Activated naive CD4-positive, alpha-beta T cell treated with anti-CD3 and anti-CD28 coated beads, Interleukin-2, amount 50 U/mL, for 72 hours (primary cell): Measurements from ENCODE around the gene CLCN5. TPM values are rescaled to one million over a fixed set of nuclear protein-coding genes. Genes with fewer than 3 reads are reported as not detected.

Experiments
- ATAC-seq, 2 donors: fragments of 150-1000 bp; cut with Tn5 transposase; 2 replicates each; pipeline ENCODE4 v1.10.0; 2021; ENCODE audit warnings: mild to moderate bottlenecking in 2 of 2, moderate library complexity in 2 of 2
- DNase-seq, 2 donors: peaks; one replicate each; pipeline ENCODE4 v3.0.0; 2021 to 2022; ENCODE audit warnings: low spot score in 2 of 2
- H3K27ac Mint-ChIP-seq, 2 donors: one replicate each; pipeline ENCODE4 v1.8.0; 2022; ENCODE audit warnings: mild to moderate bottlenecking in 2 of 2, mixed read lengths in 2 of 2
- H3K36me3 Mint-ChIP-seq, 2 donors: one replicate each; pipeline ENCODE4 v1.8.0; 2022; ENCODE audit warnings: mixed read lengths in 2 of 2
- H3K9me3 Mint-ChIP-seq, 2 donors: one replicate each; pipeline ENCODE4 v1.8.0; 2022; ENCODE audit warnings: mixed read lengths in 2 of 2
- total RNA-seq, 2 donors: library from RNA; stranded (reverse); gene quantifications; one replicate each; pipeline ENCODE4 v1.2.3, GENCODE V29; 2022

Gene CLCN5
- total RNA-seq, 2 donors from 2014 or later: 3.6 to 5.6 TPM

DNA sequence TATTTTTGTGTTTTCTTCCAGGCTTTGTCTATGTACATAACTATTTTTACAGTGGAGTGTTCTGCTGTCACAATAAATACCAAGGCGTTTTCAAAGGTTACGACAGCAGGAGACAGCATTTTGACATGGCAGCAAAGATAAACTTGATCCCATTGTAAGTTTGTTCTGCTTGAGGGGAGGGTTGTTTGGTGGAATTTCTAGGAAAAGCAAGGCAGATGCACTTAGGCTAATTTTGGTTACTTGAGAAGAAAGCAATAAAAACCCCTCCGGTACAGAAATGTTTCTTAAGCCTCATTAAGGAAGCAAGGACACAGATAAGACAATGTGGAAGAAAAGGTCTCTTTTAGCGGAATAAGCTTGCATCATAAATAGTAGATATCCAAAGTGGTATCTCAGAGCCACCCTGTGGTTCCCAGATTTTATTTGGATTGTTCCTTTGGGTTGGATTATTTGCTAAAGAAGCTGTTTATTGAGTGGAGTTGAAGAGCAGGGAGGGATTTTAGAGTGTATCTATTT, 54.3 kb downstream of the CLCN5 start:
- Mint-ChIP-seq H3K27ac (no peak overlapping the region), H3K9me3 (no peaks in the 10 kb centered on the region), H3K36me3 (peaks cover 0 to 5% of the 10 kb centered on the region in 2 donors)
- ATAC-seq: no peak
- no peak for DNase-seq

DNA sequence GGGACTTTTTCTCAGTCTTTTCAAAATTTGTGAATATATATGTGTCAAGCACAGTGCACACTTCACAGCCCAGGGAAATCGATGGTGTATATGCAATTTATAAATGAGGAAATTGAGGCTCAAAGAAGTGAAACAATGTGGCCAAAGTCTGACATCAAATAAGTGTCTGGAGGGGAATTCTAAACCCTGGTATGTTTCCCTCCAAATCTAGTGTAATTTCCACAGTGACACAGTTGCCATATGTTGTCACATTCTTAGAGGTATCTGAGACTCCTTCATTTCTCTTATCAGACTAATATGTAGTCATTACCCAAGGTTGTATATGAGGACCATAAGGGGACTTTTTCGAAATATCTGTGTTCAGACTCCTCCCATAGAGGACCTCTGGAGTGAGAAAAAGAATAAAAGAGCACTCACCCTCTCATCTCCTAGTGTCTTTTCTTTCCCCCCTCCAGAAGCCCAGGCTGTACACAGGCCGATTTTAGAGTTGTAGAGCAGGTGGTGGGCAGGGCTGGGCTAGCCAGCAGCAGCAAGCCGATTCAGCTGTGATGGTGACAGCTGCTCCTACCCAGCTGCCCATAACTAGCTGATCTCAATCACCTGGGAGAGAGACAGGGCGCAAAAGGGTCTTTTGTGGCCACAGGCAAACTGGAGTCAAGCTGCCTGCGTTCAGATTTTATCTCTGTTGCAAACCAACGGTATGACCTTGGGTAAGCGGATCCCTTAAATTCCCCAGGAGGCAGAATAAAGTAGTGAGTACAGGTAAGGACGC, 55.1 kb downstream of the CLCN5 start:
- ATAC-seq (no peak), DNase-seq (no peak)
- Mint-ChIP-seq H3K9me3 (no peaks in the 10 kb centered on the region), H3K36me3 (peaks cover 0 to 5% of the 10 kb centered on the region in 2 donors), H3K27ac (no peak overlapping the region)

DNA sequence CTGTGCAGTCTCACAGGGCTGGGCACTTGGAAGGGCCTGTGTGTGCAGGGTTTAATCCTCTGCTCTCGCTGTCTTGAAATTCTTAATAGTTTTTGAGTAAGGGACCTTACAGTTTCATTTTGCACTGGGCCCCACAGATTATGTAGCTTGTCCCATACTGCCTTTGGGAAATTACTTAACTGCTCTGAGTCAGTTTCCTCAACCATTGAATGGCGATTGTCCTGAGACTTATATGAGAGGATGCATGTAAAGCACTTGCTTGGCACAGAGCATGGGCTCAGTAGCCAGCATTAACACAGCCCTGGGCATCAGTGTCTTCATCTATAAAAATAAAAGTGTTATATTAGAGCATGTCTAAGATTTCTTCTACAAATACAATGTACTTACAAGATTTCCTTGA, 55.8 kb downstream of the CLCN5 start:
- DNase-seq (no peak), ATAC-seq (no peak)
- H3K27ac Mint-ChIP-seq: no peak overlapping the region
- H3K36me3 Mint-ChIP-seq: peaks cover 0 to 5% of the 10 kb centered on the region in 2 donors
- no peaks in the 10 kb centered on the region for H3K9me3 Mint-ChIP-seq

DNA sequence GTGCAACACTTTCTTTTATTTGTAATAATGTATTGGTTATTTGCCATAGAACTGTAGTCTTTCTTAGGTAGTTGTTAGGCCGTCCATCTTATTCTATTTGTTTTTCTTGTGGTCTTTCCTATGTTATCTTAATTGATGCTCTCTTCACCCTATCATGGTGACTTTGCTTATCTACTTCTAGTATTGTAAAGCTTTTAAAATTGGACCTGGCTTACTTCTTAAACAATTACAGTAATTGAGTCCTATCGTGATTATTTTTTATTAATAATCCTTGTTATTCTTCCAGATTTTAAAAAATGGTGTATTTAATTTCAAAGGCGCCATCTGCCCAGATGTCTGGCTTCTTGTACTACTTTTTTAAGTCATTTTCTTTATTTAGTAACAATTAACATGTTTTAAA, 63.7 kb downstream of the CLCN5 start:
- no peak for DNase-seq
- ATAC-seq: no peak
- H3K9me3 Mint-ChIP-seq: no peaks in the 10 kb centered on the region
- H3K36me3 Mint-ChIP-seq: no peaks in the 10 kb centered on the region
- H3K27ac Mint-ChIP-seq: no peak overlapping the region

DNA sequence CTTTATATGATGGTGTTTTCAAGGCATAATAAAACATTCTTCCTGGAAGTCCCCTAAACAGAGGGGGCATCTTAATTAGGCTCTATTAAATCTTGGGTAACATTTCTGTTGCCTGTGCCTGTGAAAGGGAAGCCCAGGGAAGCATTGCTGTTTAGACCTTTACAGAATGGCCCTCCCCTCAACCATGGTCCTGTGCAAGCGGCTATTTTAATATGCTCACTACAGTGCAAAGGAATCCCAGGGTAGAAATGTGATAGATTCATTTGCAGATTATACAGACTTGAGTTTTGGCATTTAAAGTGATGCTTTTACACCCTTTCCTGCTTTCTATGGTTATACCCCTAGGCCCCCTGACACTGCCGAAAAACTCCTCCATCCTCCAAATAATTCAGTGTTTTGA, 65.3 kb downstream of the CLCN5 start:
- ATAC-seq (no peak), DNase-seq (no peak)
- no peak overlapping the region for H3K27ac Mint-ChIP-seq
- no peaks in the 10 kb centered on the region for H3K36me3 Mint-ChIP-seq
- no peaks in the 10 kb centered on the region for H3K9me3 Mint-ChIP-seq

DNA sequence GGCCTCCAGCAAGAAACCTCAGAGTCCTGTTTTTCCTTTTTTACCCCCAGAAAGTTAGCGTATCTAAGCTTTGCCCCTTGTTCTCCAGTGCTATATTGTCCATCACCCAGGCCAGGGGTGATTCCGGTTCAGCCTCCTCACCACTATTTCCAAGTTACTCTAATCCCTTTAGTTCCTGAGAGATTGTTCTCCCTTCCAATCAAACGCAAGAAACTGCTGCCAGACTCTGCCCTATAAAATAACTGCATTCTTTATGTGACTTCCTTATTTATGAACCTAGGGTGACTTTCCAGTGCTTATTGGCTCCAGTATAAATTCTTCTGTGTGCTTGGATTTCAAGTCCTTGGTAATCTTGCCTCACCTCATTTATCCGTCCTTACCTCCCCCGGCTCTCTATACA, 65.7 kb downstream of the CLCN5 start:
- Mint-ChIP-seq H3K36me3 (no peaks in the 10 kb centered on the region), H3K9me3 (no peaks in the 10 kb centered on the region), H3K27ac (peak overlapping the region in 1 of 2 donors; percentile 84)
- ATAC-seq (no peak), DNase-seq (no peak)

DNA sequence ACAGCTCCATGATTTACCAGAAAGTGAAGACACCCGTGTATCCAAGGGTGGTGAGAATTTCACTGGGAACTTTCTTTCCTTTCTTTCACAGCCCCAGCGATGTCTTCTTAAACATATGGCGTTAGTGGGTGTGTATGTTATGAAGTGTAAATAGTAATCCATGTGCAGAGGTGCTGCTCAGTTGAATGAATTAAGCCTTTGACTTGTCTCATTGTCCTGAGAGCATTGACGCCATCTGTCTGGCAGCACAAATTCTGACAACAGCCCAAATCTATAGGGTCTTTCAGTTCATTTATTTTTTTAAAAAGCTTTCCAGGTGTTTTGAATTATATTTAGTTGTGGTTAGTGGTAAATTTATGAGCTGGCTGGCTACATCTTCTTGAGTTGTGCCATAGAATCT, 69.4 kb downstream of the CLCN5 start:
- no peak overlapping the region for H3K27ac Mint-ChIP-seq
- H3K36me3 Mint-ChIP-seq: no peaks in the 10 kb centered on the region
- no peaks in the 10 kb centered on the region for H3K9me3 Mint-ChIP-seq
- DNase-seq (no peak), ATAC-seq (no peak)

DNA sequence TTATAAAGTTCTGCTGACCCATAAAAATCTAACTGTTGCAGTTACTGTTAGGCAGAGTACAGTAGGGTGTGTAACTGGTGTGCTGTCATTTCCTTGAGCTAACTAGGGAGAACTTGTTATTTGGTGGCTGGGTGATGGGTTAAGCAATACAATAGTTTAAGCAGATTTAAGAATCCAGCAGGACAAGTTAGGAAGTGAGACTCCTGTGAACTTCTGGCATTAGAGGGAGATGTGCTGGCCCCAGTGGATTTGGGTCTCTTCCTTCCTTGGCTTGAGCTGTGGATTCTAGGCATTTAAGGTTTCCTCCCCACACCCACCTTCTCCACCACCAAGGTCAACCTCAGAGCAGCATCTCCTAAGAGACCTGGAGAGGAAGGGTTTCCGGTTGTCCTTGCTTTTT, 70.5 kb downstream of the CLCN5 start:
- Mint-ChIP-seq H3K9me3 (no peaks in the 10 kb centered on the region), H3K27ac (no peak overlapping the region), H3K36me3 (no peaks in the 10 kb centered on the region)
- no peak for ATAC-seq
- DNase-seq: no peak

DNA sequence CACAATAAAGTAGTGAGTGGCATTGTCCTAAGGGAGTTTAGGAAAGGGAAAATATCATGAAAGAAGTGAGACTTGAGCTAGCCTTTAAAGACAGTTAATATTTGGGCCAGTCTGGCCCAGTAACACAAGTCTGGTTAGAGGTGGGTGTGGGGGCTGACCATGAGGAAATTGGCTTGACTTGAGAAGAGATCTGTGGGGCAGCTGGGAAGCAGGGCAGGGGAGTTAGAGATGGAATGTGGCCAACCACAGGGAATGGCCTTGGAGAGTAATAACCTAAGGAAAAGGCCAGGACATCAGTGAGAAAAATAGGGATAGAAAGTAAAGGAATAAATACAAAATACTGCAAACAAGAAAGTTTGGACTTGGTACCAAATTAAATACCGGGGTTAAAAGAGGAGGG, 71.3 kb downstream of the CLCN5 start:
- DNase-seq (no peak), ATAC-seq (no peak)
- H3K27ac Mint-ChIP-seq: no peak overlapping the region
- H3K36me3 Mint-ChIP-seq: no peaks in the 10 kb centered on the region
- no peaks in the 10 kb centered on the region for H3K9me3 Mint-ChIP-seq

DNA sequence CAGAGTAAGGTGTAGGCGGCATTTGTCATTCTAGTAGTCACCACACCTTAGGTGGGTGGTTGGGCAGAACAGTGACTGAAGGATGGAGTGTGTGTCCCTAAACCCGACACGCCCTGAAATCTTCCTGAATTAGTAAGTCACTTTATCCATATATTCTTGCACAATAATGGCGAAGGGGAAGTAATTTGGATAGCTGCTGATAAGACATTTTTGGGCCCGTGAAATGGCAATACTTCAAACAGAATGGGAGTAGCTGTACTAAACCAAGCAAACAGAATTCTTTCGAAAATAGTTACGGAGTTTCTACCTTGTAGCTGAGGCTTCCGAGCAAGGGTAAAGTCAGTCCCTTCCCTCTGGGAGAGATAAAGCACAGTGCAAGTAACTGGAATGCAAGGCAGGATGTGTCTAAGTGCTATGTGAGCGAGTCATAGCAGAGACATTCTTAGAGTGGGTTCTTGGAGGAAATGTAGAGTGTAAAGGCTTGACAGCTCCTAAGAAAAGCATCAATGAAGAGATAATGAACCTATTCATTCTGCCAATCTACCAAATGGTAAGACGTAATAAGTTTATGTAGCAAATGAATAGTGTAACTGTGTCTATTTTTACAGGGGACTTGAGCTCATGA, 72.8 kb downstream of the CLCN5 start:
- DNase-seq (no peak), ATAC-seq (no peak)
- Mint-ChIP-seq H3K36me3 (no peaks in the 10 kb centered on the region), H3K27ac (no peak overlapping the region), H3K9me3 (no peaks in the 10 kb centered on the region)

DNA sequence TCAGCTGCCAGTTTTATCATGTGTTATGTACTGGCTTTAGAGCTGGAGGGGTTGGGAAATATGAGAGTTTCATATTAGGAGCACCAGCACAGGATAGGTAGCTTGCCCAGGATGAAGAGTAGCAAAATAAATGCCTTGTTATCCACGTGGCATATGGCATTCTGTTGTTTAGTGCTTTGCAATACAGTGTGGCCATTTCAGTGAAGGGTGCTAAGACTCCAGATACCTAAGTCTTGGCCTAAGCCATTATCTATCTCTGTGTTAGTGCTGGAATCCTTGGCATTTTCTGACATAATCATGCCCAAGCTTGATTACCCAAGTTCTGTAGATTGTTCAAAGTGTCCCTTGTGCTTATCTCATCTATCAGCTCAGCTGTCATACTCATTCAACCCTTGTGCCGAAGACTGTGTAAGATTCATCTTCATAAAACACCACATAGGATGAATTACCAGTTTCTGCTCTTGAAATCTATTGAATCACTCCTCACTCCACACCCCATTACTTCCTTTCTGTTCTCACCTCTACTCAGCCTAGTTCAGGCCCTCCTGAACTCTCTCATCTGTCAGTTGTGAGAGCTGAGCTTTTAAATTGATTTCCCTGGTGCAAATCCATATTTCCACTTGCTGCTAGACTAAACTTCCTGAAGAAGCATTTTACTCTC, 73.5 kb downstream of the CLCN5 start:
- no peak for DNase-seq
- Mint-ChIP-seq H3K9me3 (no peaks in the 10 kb centered on the region), H3K36me3 (no peaks in the 10 kb centered on the region), H3K27ac (no peak overlapping the region)
- ATAC-seq: no peak

DNA sequence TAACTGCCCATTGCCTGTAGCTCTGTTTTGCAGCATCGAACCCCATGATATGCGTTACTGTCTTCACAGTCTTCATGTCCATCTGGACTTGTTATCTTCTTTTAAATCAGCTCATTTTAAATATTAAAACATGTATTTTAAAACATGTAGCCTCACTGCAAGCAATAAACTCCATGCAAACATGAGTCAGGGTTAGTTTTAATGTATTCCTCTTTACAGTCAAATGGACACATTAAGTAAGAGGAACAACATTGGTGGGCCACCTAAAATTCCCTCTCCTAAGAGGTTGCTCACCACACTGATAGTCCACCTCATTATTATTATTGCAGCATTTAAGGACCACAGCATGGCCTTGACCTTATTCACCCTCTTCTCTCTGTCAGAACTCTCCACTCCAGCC, 74.1 kb downstream of the CLCN5 start:
- Mint-ChIP-seq H3K27ac (no peak overlapping the region), H3K9me3 (no peaks in the 10 kb centered on the region), H3K36me3 (no peaks in the 10 kb centered on the region)
- ATAC-seq: no peak
- DNase-seq: no peak

DNA sequence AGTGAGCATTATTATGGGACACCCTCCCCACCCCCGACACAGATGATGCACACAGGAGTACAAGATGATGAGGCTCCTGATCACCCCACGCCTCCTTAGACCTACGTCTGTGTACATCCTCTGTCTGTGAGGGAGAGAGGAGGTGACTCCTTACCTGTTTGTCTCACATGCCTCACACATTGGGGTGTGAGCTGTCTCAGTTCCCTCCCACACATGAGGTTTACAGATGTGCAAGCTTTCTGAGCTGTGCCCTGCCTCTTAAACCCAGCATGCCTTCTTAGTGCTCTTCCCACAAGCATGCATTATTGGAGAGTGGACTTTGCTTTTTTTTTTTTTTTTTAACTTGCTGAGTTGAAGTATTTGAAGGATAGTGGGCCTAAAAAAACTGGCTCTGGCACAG, 76.7 kb downstream of the CLCN5 start:
- Mint-ChIP-seq H3K36me3 (no peaks in the 10 kb centered on the region), H3K9me3 (no peaks in the 10 kb centered on the region), H3K27ac (no peak overlapping the region)
- DNase-seq (peak in 1 of 2 donors; percentile 1), ATAC-seq (peak in 1 of 2 donors; percentile 57)

DNA sequence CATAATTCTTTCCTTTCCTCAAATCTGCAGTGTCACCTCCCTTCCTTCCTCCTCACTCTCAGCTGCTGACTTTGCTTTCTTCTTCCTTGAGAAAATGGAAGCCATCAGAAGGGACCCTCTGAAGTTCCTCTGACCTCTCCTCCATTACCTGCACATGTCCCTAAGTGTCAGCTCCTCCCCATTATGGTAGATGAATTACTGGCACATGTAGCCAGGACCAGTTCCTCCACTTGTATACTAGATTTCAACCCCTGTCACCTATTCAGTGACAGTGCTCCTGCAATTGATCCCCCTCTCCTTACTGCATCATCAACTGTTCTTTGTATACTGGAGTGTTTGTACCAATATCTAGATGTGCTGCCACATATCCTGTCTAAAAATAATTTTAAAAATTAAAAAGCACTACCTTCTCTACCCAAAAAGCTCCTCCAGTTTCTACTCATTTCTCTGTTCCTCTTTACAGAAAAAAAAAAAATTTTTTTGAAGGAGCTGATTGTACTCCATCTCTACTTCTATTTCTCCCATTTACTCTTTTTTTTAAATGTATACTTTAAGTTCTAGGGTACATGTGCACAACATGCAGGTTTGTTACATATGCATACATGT, 78.6 kb downstream of the CLCN5 start:
- no peaks in the 10 kb centered on the region for H3K9me3 Mint-ChIP-seq
- no peak for ATAC-seq
- no peak overlapping the region for H3K27ac Mint-ChIP-seq
- DNase-seq: no peak
- no peaks in the 10 kb centered on the region for H3K36me3 Mint-ChIP-seq

DNA sequence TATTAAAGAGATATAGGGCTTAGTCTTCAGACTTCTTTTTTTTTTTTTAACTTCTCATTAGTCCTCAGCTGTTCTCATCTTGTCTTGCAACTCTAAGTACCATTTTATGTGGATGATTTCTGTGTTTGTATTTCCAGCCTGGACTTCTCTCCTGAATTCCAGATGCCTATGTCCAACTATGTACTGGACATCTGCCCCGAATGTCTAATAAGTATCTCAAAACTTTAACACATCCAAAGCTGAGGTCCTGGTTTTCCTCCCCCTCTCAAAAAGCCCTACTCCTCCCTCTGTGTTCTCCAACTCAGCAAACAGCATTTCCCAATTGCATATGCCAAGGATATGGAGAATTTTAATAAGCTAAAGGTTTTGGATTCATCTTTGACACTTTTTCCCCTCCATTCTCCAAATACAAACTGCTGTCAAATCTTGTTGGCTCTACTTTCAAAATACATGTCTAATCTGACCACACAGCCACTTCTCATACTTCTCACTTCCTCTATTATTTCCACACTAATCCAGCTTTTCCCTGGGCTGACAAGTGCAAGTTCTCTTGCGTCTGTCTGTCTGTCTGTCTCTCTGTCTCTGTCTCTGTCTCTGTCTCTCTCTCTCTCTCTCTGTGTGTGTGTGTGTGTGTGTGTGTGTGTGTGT, 79.8 kb downstream of the CLCN5 start:
- DNase-seq (no peak), ATAC-seq (no peak)
- no peaks in the 10 kb centered on the region for H3K36me3 Mint-ChIP-seq
- H3K27ac Mint-ChIP-seq: no peak overlapping the region
- no peaks in the 10 kb centered on the region for H3K9me3 Mint-ChIP-seq

DNA sequence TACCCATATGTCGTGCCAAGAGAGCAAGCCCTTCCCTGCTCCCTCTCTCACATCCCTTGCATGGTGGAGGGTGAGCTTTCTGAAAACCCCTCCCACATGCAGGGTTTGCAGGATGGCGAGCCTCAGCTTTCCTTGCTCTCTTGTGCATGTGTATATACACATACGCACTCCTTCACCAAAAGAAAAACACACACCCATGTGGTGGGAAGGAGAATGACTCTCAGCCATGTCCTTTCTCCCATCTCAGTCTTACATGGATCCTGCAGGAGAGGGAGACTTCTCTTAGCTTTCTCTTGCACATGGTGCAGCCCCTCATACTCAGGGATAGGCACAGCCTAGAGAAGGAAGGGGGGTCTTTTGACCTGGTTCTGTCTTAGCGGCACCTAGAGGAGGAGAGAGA, 81.1 kb downstream of the CLCN5 start:
- DNase-seq (no peak), ATAC-seq (no peak)

DNA sequence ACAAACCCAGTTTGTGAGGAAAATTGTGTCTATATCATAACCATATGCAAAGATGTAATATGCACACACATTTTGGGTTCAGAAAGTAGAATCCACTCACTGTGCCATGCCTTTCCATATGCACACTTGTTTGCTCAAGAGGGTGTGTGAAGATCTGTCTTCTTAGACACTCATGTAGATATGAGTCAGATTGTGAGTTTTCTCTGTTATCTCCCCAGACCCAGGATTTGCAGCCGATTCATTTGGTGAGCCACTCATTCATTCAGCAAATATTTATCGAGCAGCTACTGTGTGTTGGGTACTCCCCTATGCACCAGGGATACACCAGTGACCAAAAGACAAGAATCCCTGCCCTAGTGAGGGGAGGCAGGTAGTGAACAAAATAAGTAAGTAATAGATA, 81.5 kb downstream of the CLCN5 start:
- ATAC-seq (no peak), DNase-seq (no peak)
- H3K36me3 Mint-ChIP-seq: no peaks in the 10 kb centered on the region
- H3K27ac Mint-ChIP-seq: no peak overlapping the region
- no peaks in the 10 kb centered on the region for H3K9me3 Mint-ChIP-seq

More for the DNA sequence above, 81.1 kb downstream of the CLCN5 start:
- H3K27ac Mint-ChIP-seq: no peak overlapping the region
- H3K9me3 Mint-ChIP-seq: no peaks in the 10 kb centered on the region
- H3K36me3 Mint-ChIP-seq: no peaks in the 10 kb centered on the region
